Measurements from ENCODE around the gene TMEM253. TPM values are rescaled to one million over a fixed set of nuclear protein-coding genes. Genes with fewer than 3 reads are reported as not detected.

Gene TMEM253
- total RNA-seq, 1 experiment from 2014 or later = not detected

GRCh38 chr14:21069388-21070082, 31.3 kb upstream of the TMEM253 start:
- Histone ChIP-seq H3K27me3 (ENCODE audit: low read length) (peaks cover 3% of the 10 kb centered on the region; the same call in 1 of the 2 replicates), H2AFZ (ENCODE audit: low read length) (no peak overlapping the region), H3K9me2 (replicated peaks; ENCODE audit: insufficient read depth, low read length) (no peaks in the 10 kb centered on the region), H3K79me2 (ENCODE audit: low read length) (no peaks in the 10 kb centered on the region), H3K4me2 (ENCODE audit: low read depth, low read length, poor library complexity, severe bottlenecking) (peak overlapping the region; percentile 69), H3K27ac (ENCODE audit: low read length) (no peak overlapping the region), H3K36me3 (ENCODE audit: insufficient read depth, low read length) (no peaks in the 10 kb centered on the region), H3K4me3 (ENCODE audit: low read length) (peak overlapping the region; percentile 64; the same call in 1 of the 2 replicates), H3K4me1 (ENCODE audit: low read length) (peaks cover 26% of the 10 kb centered on the region), H3K9me3 (ENCODE audit: low read length) (no peaks in the 10 kb centered on the region), H4K20me1 (ENCODE audit: insufficient read depth, low read depth, low read length) (no peaks in the 10 kb centered on the region), H3K9ac (ENCODE audit: low read length) (peak overlapping the region; percentile 64; the same call in 1 of the 2 replicates)
- DNase-seq = no peak

GRCh38 chr14:21070083-21070609, 30.7 kb upstream of the TMEM253 start, which contains the start of gene ARHGEF40:
ARHGEF40 (plus strand) TSS chr14:21070304; CDS start chr14:21070397, 93 bp downstream.
- H3K27ac ChIP-seq (ENCODE audit: low read length) = no peak within 1 kb of the TSS
- no peaks in the 10 kb centered on the region for H4K20me1 ChIP-seq (ENCODE audit: insufficient read depth, low read depth, low read length)
- H3K9ac ChIP-seq (ENCODE audit: low read length) = peak within 1 kb of the TSS; percentile 64
- H3K4me3 ChIP-seq (ENCODE audit: low read length) = peak within 1 kb of the TSS; percentile 64
- DNase-seq = peak; percentile 56
- peaks cover 26% of the 10 kb centered on the region for H3K4me1 ChIP-seq (ENCODE audit: low read length)
- no peaks in the 10 kb centered on the region for H3K79me2 ChIP-seq (ENCODE audit: low read length)
- no peaks in the 10 kb centered on the region for H3K9me2 ChIP-seq (replicated peaks; ENCODE audit: insufficient read depth, low read length)
- no peaks in the 10 kb centered on the region for H3K36me3 ChIP-seq (ENCODE audit: insufficient read depth, low read length)
- peak within 1 kb of the TSS; percentile 70; the same call in 1 of the 2 replicates for H2AFZ ChIP-seq (ENCODE audit: low read length)
- no peaks in the 10 kb centered on the region for H3K9me3 ChIP-seq (ENCODE audit: low read length)
- peaks cover 3% of the 10 kb centered on the region; the same call in 1 of the 2 replicates for H3K27me3 ChIP-seq (ENCODE audit: low read length)
- peak within 1 kb of the TSS; percentile 69 for H3K4me2 ChIP-seq (ENCODE audit: low read depth, low read length, poor library complexity, severe bottlenecking)

- H3K27me3 ChIP-seq (ENCODE audit: low read length) = peaks cover 3% of the 10 kb centered on the region; the same call in 1 of the 2 replicates
- no peaks in the 10 kb centered on the region for H4K20me1 ChIP-seq (ENCODE audit: insufficient read depth, low read depth, low read length)
- DNase-seq = no peak
Observed at GRCh38 chr14:21070610-21071224, 30.1 kb upstream of the TMEM253 start.

GRCh38 chr14:21071225-21072030, 29.4 kb upstream of the TMEM253 start:
- Histone ChIP-seq H3K4me3 (ENCODE audit: low read length) (peak overlapping the region; percentile 64), H3K4me2 (ENCODE audit: low read depth, low read length, poor library complexity, severe bottlenecking) (peak overlapping the region; percentile 69), H3K4me1 (ENCODE audit: low read length) (peaks cover 26% of the 10 kb centered on the region), H3K27me3 (ENCODE audit: low read length) (peaks cover 3% of the 10 kb centered on the region; the same call in 1 of the 2 replicates), H3K9me2 (replicated peaks; ENCODE audit: insufficient read depth, low read length) (no peaks in the 10 kb centered on the region), H3K79me2 (ENCODE audit: low read length) (no peaks in the 10 kb centered on the region), H3K36me3 (ENCODE audit: insufficient read depth, low read length) (no peaks in the 10 kb centered on the region), H3K9ac (ENCODE audit: low read length) (peak overlapping the region; percentile 64), H4K20me1 (ENCODE audit: insufficient read depth, low read depth, low read length) (no peaks in the 10 kb centered on the region), H3K27ac (ENCODE audit: low read length) (no peak overlapping the region), H2AFZ (ENCODE audit: low read length) (peak overlapping the region; percentile 70; the same call in 1 of the 2 replicates), H3K9me3 (ENCODE audit: low read length) (no peaks in the 10 kb centered on the region)
- peak; percentile 92 for DNase-seq

More at GRCh38 chr14:21070610-21071224, 30.1 kb upstream of the TMEM253 start:
- H2AFZ ChIP-seq (ENCODE audit: low read length) = peak overlapping the region; percentile 42; the same call in 1 of the 2 replicates
- H3K4me1 ChIP-seq (ENCODE audit: low read length) = peaks cover 26% of the 10 kb centered on the region
- H3K9ac ChIP-seq (ENCODE audit: low read length) = peak overlapping the region; percentile 64
- H3K9me3 ChIP-seq (ENCODE audit: low read length) = no peaks in the 10 kb centered on the region
- H3K36me3 ChIP-seq (ENCODE audit: insufficient read depth, low read length) = no peaks in the 10 kb centered on the region
- H3K79me2 ChIP-seq (ENCODE audit: low read length) = no peaks in the 10 kb centered on the region
- peak overlapping the region; percentile 64 for H3K4me3 ChIP-seq (ENCODE audit: low read length)
- peak overlapping the region; percentile 69 for H3K4me2 ChIP-seq (ENCODE audit: low read depth, low read length, poor library complexity, severe bottlenecking)
- H3K27ac ChIP-seq (ENCODE audit: low read length) = no peak overlapping the region
- no peaks in the 10 kb centered on the region for H3K9me2 ChIP-seq (replicated peaks; ENCODE audit: insufficient read depth, low read length)

GRCh38 chr14:21072031-21072473, 28.8 kb upstream of the TMEM253 start:
- H3K9me2 ChIP-seq (replicated peaks; ENCODE audit: insufficient read depth, low read length) = no peaks in the 10 kb centered on the region
- DNase-seq = peak; percentile 56

GRCh38 chr14:21072781-21073339, 28.0 kb upstream of the TMEM253 start:
- Histone ChIP-seq H3K9me3 (ENCODE audit: low read length) (no peaks in the 10 kb centered on the region), H3K36me3 (ENCODE audit: insufficient read depth, low read length) (no peaks in the 10 kb centered on the region), H3K27me3 (ENCODE audit: low read length) (peaks cover 3% of the 10 kb centered on the region; the same call in 1 of the 2 replicates), H3K27ac (ENCODE audit: low read length) (no peak overlapping the region), H3K9me2 (replicated peaks; ENCODE audit: insufficient read depth, low read length) (no peaks in the 10 kb centered on the region), H3K4me2 (ENCODE audit: low read depth, low read length, poor library complexity, severe bottlenecking) (no peak overlapping the region), H3K4me3 (ENCODE audit: low read length) (no peak overlapping the region), H4K20me1 (ENCODE audit: insufficient read depth, low read depth, low read length) (no peaks in the 10 kb centered on the region), H3K4me1 (ENCODE audit: low read length) (peaks cover 26% of the 10 kb centered on the region), H3K79me2 (ENCODE audit: low read length) (no peaks in the 10 kb centered on the region), H3K9ac (ENCODE audit: low read length) (no peak overlapping the region), H2AFZ (ENCODE audit: low read length) (no peak overlapping the region)
- DNase-seq = no peak

More at GRCh38 chr14:21072031-21072473, 28.8 kb upstream of the TMEM253 start:
- Histone ChIP-seq H4K20me1 (ENCODE audit: insufficient read depth, low read depth, low read length) (no peaks in the 10 kb centered on the region), H3K79me2 (ENCODE audit: low read length) (no peaks in the 10 kb centered on the region), H3K9me3 (ENCODE audit: low read length) (no peaks in the 10 kb centered on the region), H3K27me3 (ENCODE audit: low read length) (peaks cover 3% of the 10 kb centered on the region; the same call in 1 of the 2 replicates), H3K4me1 (ENCODE audit: low read length) (peaks cover 26% of the 10 kb centered on the region), H3K36me3 (ENCODE audit: insufficient read depth, low read length) (no peaks in the 10 kb centered on the region), H2AFZ (ENCODE audit: low read length) (peak overlapping the region; percentile 70; the same call in 1 of the 2 replicates), H3K4me2 (ENCODE audit: low read depth, low read length, poor library complexity, severe bottlenecking) (peak overlapping the region; percentile 69), H3K27ac (ENCODE audit: low read length) (no peak overlapping the region), H3K9ac (ENCODE audit: low read length) (peak overlapping the region; percentile 64), H3K4me3 (ENCODE audit: low read length) (peak overlapping the region; percentile 64)

- Histone ChIP-seq H3K9me2 (replicated peaks; ENCODE audit: insufficient read depth, low read length) (no peaks in the 10 kb centered on the region), H3K36me3 (ENCODE audit: insufficient read depth, low read length) (no peaks in the 10 kb centered on the region), H3K27me3 (ENCODE audit: low read length) (peaks cover 3% of the 10 kb centered on the region; the same call in 1 of the 2 replicates)
Observed at GRCh38 chr14:21073921-21074320, 26.9 kb upstream of the TMEM253 start.

More at GRCh38 chr14:21073921-21074320, 26.9 kb upstream of the TMEM253 start:
- no peak overlapping the region for H3K9ac ChIP-seq (ENCODE audit: low read length)
- no peak overlapping the region for H3K4me3 ChIP-seq (ENCODE audit: low read length)
- no peak for DNase-seq
- no peak overlapping the region for H2AFZ ChIP-seq (ENCODE audit: low read length)
- H3K4me2 ChIP-seq (ENCODE audit: low read depth, low read length, poor library complexity, severe bottlenecking) = no peak overlapping the region
- H3K9me3 ChIP-seq (ENCODE audit: low read length) = no peaks in the 10 kb centered on the region
- H3K79me2 ChIP-seq (ENCODE audit: low read length) = no peaks in the 10 kb centered on the region
- H3K4me1 ChIP-seq (ENCODE audit: low read length) = peaks cover 26% of the 10 kb centered on the region
- H4K20me1 ChIP-seq (ENCODE audit: insufficient read depth, low read depth, low read length) = no peaks in the 10 kb centered on the region
- no peak overlapping the region for H3K27ac ChIP-seq (ENCODE audit: low read length)
